DOHH2 (cell line): Measurements from ENCODE around the gene TRABD2A.

Experiments
- CTCF ChIP-seq: fragments of 200-600 bp; sonication (generic); IDR thresholded peaks from one replicate; pipeline ENCODE4 v1.5.1; 2014; ENCODE audit warnings: antibody characterized with exemption, mild to moderate bottlenecking, low read depth, low read length; ENCODE audit not compliant: poor library complexity, severe bottlenecking
- EZH2phosphoT487 ChIP-seq: fragments of 200-600 bp; sonication (generic); IDR thresholded peaks from 2 replicates; pipeline ENCODE4 v1.6.1; 2017; ENCODE audit warnings: borderline replicate concordance, mild to moderate bottlenecking, antibody characterized with exemption, low read length, moderate library complexity, mixed read lengths

GRCh38 chr2:84899304-84900204, 18.7 kb upstream of the TRABD2A start:
- no peak for TF ChIP-seq CTCF
- no peak for TF ChIP-seq EZH2phosphoT487
